Measurements from ENCODE around the gene DOCK10. TPM values are rescaled to one million over a fixed set of nuclear protein-coding genes. Genes with fewer than 3 reads are reported as not detected.

Gene DOCK10
- total and polyA plus RNA-seq, 8 donors, result 0.89 to 33.8 (median 3.2) TPM

DNA sequence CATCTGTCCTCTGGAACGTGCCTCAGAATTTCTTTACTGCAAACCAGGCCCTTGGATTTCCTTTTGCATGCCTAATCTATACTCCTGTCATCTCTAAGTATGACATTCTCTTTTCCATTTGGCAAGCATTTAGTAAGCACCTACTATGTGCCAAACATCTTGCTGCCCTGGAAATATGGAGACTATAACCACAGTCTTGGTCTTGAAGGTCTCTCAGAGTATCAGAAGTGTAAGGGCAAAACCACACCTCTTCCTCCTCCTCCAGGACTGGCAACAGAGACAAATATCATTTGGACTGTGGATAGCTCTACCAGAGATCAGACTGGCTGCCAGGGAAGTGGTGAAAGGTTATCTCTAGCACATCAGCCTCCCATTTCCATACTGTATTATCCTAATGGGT is 11.4 kb downstream of the DOCK10 start:
- TF ChIP-seq POLR2A (IDR thresholded peaks at IDR 0.05) (no peak), EP300 (IDR thresholded peaks at IDR 0.05) (no peak), POLR2AphosphoS5 (IDR thresholded peaks at IDR 0.05) (no peak)
- TF ChIP-seq, protein P1, sequence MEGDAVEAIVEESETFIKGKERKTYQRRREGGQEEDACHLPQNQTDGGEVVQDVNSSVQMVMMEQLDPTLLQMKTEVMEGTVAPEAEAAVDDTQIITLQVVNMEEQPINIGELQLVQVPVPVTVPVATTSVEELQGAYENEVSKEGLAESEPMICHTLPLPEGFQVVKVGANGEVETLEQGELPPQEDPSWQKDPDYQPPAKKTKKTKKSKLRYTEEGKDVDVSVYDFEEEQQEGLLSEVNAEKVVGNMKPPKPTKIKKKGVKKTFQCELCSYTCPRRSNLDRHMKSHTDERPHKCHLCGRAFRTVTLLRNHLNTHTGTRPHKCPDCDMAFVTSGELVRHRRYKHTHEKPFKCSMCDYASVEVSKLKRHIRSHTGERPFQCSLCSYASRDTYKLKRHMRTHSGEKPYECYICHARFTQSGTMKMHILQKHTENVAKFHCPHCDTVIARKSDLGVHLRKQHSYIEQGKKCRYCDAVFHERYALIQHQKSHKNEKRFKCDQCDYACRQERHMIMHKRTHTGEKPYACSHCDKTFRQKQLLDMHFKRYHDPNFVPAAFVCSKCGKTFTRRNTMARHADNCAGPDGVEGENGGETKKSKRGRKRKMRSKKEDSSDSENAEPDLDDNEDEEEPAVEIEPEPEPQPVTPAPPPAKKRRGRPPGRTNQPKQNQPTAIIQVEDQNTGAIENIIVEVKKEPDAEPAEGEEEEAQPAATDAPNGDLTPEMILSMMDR (IDR thresholded peaks at IDR 0.05), result no peak
- H3K9me3 ChIP-seq, result no peaks in the 10 kb centered on the region
- H3K36me3 ChIP-seq, result no peaks in the 10 kb centered on the region
- whole genome bisulfite sequencing, 5 donors, result 85 to 100% (median 91%) methylated on average over 1 of the region's 1 CpG
- H3K27ac ChIP-seq, result no peak overlapping the region
- no peaks in the 10 kb centered on the region for H3K27me3 ChIP-seq
- H3K4me3 ChIP-seq, result no peak overlapping the region
- no peak for DNase-seq
- H3K4me1 ChIP-seq, result peaks cover 0 to 3% (median 0%) of the 10 kb centered on the region in 4 donors
- intact Hi-C loops (cut with DNase I; ENCODE audit: low total_unique reads), result no loop called here

DNA sequence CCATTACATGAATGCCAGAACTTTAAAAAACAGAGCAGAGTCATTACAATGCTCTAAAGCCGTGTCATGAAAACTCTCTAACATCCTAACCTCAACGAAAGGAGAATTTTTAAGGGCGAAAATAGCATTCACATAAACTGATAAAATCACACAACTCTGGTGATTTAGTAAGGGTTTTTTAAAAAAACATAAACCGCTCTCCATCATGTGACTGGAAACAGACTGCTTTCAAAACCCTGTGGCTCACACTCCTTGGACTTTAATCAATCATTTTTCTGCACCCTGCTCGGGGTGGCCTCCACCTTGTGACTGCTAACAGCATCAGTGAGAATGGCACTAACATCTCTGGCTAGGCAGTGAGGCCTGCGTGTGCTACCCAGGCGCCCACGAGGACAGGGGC is 12.1 kb downstream of the DOCK10 start:
- no peaks in the 10 kb centered on the region for H3K9me3 ChIP-seq
- no peaks in the 10 kb centered on the region for H3K36me3 ChIP-seq
- DNase-seq, result no peak
- H3K4me1 ChIP-seq, result peaks cover 0 to 3% (median 0%) of the 10 kb centered on the region in 4 donors
- intact Hi-C loops (cut with DNase I; ENCODE audit: low total_unique reads), result no loop called here
- H3K27me3 ChIP-seq, result no peaks in the 10 kb centered on the region
- no peak overlapping the region for H3K27ac ChIP-seq
- TF ChIP-seq POLR2AphosphoS5 (IDR thresholded peaks at IDR 0.05) (no peak), POLR2A (IDR thresholded peaks at IDR 0.05) (no peak), EP300 (IDR thresholded peaks at IDR 0.05) (no peak)
- TF ChIP-seq, protein P1 (IDR thresholded peaks at IDR 0.05), result no peak
- no peak overlapping the region for H3K4me3 ChIP-seq
- WGBS, 5 donors, result 76 to 82% (median 80%) methylated on average over 8 of the region's 8 CpGs

DNA sequence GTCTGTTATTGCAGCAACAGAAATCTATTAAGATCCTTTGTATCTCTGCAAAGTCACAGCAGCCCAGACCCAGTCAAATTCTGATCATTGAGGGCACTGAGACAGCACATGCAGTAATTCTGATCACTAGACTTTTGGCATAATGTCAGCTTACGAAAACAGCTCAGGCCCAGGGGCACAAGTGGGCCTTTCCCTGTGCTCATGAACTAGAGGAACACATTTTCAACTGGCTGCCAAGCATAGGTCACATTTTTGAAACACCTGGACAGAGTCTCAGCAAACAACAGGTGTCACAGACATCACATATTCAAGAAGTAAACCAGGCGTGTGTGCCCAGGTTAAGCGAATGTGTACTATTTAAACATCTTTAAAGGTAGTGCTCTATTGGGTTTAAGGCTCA is 13.7 kb downstream of the DOCK10 start:
- WGBS, 5 donors, result 89 to 96% (median 92%) methylated on average over 3 of the region's 3 CpGs
- TF ChIP-seq, protein P1 (IDR thresholded peaks at IDR 0.05), result no peak
- TF ChIP-seq POLR2AphosphoS5 (IDR thresholded peaks at IDR 0.05) (no peak), EP300 (IDR thresholded peaks at IDR 0.05) (no peak), POLR2A (IDR thresholded peaks at IDR 0.05) (no peak)
- Histone ChIP-seq H3K27me3 (no peaks in the 10 kb centered on the region), H3K9me3 (no peaks in the 10 kb centered on the region), H3K4me1 (peaks cover 0 to 3% (median 0%) of the 10 kb centered on the region in 4 donors), H3K27ac (no peak overlapping the region), H3K36me3 (no peaks in the 10 kb centered on the region), H3K4me3 (no peak overlapping the region)
- intact Hi-C loops (cut with DNase I; ENCODE audit: low total_unique reads), result no loop called here
- no peak for DNase-seq

DNA sequence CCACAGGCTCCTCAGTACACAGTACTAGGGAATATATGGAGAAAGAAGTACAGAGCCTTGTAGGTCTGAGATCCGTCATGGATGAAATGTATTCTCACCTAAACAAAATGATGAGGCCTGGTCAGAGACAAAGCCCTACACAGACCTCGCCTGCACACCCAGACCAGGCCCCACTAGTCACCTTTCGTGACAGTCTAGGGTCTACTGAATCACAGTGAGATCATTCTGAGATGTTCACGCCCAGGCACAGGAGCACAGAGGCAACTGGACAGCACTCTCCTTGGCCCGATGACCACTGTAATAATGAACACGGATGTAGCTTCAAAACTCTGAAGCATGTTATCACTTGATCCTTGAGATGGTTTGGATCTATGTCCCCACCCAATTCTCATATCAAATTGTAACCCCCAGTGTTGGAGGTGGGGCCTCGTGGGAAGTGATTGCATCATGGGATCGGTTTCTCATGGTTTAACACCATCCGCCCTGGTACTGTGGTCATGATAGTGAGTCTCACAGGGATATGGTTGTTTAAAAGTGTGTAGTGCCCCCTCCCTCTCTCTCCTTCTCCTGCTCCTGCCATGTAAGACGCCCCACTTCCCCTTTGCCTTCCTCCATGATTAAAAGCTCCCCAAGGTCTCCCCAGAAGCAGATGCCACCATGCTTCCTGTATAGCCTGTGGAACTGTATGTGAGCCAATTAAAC is 15.1 kb downstream of the DOCK10 start:
- Histone ChIP-seq H3K36me3 (no peaks in the 10 kb centered on the region), H3K4me1 (peaks cover 0 to 3% (median 1%) of the 10 kb centered on the region in 4 donors), H3K4me3 (no peak overlapping the region), H3K9me3 (no peaks in the 10 kb centered on the region), H3K27ac (no peak overlapping the region), H3K27me3 (no peaks in the 10 kb centered on the region)
- DNase-seq, result no peak
- intact Hi-C loops (cut with DNase I; ENCODE audit: low total_unique reads), result no loop called here
- TF ChIP-seq EP300 (IDR thresholded peaks at IDR 0.05), result no peak
- WGBS, 5 donors, result 78 to 94% (median 89%) methylated on average over 10 of the region's 10 CpGs

DNA sequence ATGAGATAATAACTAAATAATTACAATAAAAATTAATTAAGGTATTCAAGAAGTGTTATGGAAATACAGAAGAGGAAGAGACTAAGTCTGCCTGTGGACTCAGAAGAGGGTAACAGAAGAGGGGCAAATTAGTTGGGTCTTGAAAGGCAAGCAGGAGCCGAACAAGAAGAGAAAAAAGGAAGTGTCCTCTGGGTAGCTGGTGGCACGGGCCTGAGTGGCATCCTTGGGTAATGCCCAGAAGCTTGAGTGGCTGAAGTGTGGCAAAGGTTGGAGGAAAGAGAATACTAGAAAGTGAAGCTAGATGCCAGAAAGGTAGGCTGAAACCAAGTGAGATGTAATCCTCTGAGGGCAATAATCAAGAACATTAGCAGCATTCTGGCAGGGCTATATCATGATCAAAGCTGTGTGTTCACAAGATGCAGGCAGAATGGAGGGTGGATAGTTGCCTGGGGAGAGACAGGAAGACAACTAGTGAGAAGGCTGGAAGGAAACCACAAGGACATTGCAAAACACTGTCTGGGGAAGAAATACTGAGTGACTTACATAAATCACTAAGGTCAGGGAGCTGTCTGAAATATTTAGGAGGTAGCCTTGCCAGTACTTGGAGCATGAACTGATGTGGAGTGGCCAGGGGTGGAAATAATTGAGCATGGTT is 16.2 kb downstream of the DOCK10 start:
- whole genome bisulfite sequencing, 5 donors, result 82 to 87% (median 85%) methylated on average over 2 of the region's 2 CpGs
- Histone ChIP-seq H3K27ac (no peak overlapping the region), H3K36me3 (no peaks in the 10 kb centered on the region), H3K4me3 (no peak overlapping the region), H3K4me1 (peaks cover 0 to 10% (median 4%) of the 10 kb centered on the region in 4 donors), H3K27me3 (no peaks in the 10 kb centered on the region), H3K9me3 (no peaks in the 10 kb centered on the region)
- intact Hi-C loops (cut with DNase I; ENCODE audit: low total_unique reads), result no loop called here
- no peak for DNase-seq
- TF ChIP-seq POLR2A (IDR thresholded peaks at IDR 0.05), result no peak

All from stomach (tissue), 9 donors.